Measurements from ENCODE around the gene ARL11. TPM values are rescaled to one million over a fixed set of nuclear protein-coding genes. Genes with fewer than 3 reads are reported as not detected.
A peak's percentile ranks its signal among the peaks of the same experiment; 100 is the strongest.

Gene ARL11
- total and polyA plus RNA-seq, 2 experiments from 2014 or later = 0.10 TPM; not detected in 1

GRCh38 chr13:49654011-49654410 lies 25.7 kb downstream of the ARL11 start:
- Histone ChIP-seq H3K27me3 (no peaks in the 10 kb centered on the region), H3K9me2 (replicated peaks; ENCODE audit: insufficient read depth) (no peaks in the 10 kb centered on the region), H3K4me3 (no peak overlapping the region), H3K36me3 (replicated peaks; ENCODE audit: insufficient read depth, low read depth) (no peaks in the 10 kb centered on the region), H3K4me1 (ENCODE audit: insufficient read depth) (no peaks in the 10 kb centered on the region), H3K9me3 (ENCODE audit: low read depth) (no peaks in the 10 kb centered on the region), H2AFZ (no peak overlapping the region), H3K4me2 (no peak overlapping the region), H4K20me1 (ENCODE audit: insufficient read depth, poor library complexity, severe bottlenecking) (no peaks in the 10 kb centered on the region), H3K27ac (no peak overlapping the region), H3K79me2 (no peaks in the 10 kb centered on the region)
- WGBS (ENCODE audit: low lambda C conversion rate, missing lambda C conversion rate) = 90% methylated on average over 3 of the region's 3 CpGs
- TF ChIP-seq EZH2phosphoT487 (IDR thresholded peaks at IDR 0.05; ENCODE audit: low read depth, severe bottlenecking, unreplicated experiment) (no peak), EZH2 (IDR thresholded peaks at IDR 0.05; ENCODE audit: borderline replicate concordance) (no peak), CTCF (IDR thresholded peaks at IDR 0.05; ENCODE audit: poor library complexity) (no peak)
- no peak for DNase-seq (ENCODE audit: low spot score)

GRCh38 chr13:49655906-49656305 lies 27.6 kb downstream of the ARL11 start:
- Histone ChIP-seq H3K4me2 (no peak overlapping the region), H3K36me3 (replicated peaks; ENCODE audit: insufficient read depth, low read depth) (no peaks in the 10 kb centered on the region), H2AFZ (no peak overlapping the region), H3K27me3 (no peaks in the 10 kb centered on the region), H3K4me1 (ENCODE audit: insufficient read depth) (no peaks in the 10 kb centered on the region), H3K9me2 (replicated peaks; ENCODE audit: insufficient read depth) (no peaks in the 10 kb centered on the region), H3K27ac (no peak overlapping the region), H4K20me1 (ENCODE audit: insufficient read depth, poor library complexity, severe bottlenecking) (no peaks in the 10 kb centered on the region), H3K9me3 (ENCODE audit: low read depth) (no peaks in the 10 kb centered on the region), H3K4me3 (no peak overlapping the region), H3K79me2 (no peaks in the 10 kb centered on the region)
- 88% methylated on average over 3 of the region's 3 CpGs for WGBS (ENCODE audit: low lambda C conversion rate, missing lambda C conversion rate)
- no peak for DNase-seq (ENCODE audit: low spot score)
- TF ChIP-seq EZH2phosphoT487 (IDR thresholded peaks at IDR 0.05; ENCODE audit: low read depth, severe bottlenecking, unreplicated experiment) (no peak), CTCF (IDR thresholded peaks at IDR 0.05; ENCODE audit: poor library complexity) (no peak), EZH2 (IDR thresholded peaks at IDR 0.05; ENCODE audit: borderline replicate concordance) (no peak)

GRCh38 chr13:49657241-49657641 lies 28.9 kb downstream of the ARL11 start:
- no peak overlapping the region for H3K4me2 ChIP-seq
- H3K79me2 ChIP-seq = no peaks in the 10 kb centered on the region
- no peak overlapping the region for H3K27ac ChIP-seq
- H3K36me3 ChIP-seq (replicated peaks; ENCODE audit: insufficient read depth, low read depth) = no peaks in the 10 kb centered on the region
- H4K20me1 ChIP-seq (ENCODE audit: insufficient read depth, poor library complexity, severe bottlenecking) = no peaks in the 10 kb centered on the region
- no peaks in the 10 kb centered on the region for H3K9me3 ChIP-seq (ENCODE audit: low read depth)
- H3K4me1 ChIP-seq (ENCODE audit: insufficient read depth) = no peaks in the 10 kb centered on the region
- no peak overlapping the region for H2AFZ ChIP-seq
- no peaks in the 10 kb centered on the region for H3K27me3 ChIP-seq
- WGBS (ENCODE audit: low lambda C conversion rate, missing lambda C conversion rate) = 73% methylated on average over 9 of the region's 9 CpGs
- TF ChIP-seq EZH2phosphoT487 (IDR thresholded peaks at IDR 0.05; ENCODE audit: low read depth, severe bottlenecking, unreplicated experiment) (no peak), EZH2 (IDR thresholded peaks at IDR 0.05; ENCODE audit: borderline replicate concordance) (no peak), CTCF (IDR thresholded peaks at IDR 0.05; ENCODE audit: poor library complexity) (no peak)
- no peak overlapping the region for H3K4me3 ChIP-seq
- peak; percentile 16 for DNase-seq (ENCODE audit: low spot score)
- H3K9me2 ChIP-seq (replicated peaks; ENCODE audit: insufficient read depth) = no peaks in the 10 kb centered on the region

- no peak overlapping the region for H3K4me2 ChIP-seq
- TF ChIP-seq CTCF (IDR thresholded peaks at IDR 0.05; ENCODE audit: poor library complexity) (no peak), EZH2 (IDR thresholded peaks at IDR 0.05; ENCODE audit: borderline replicate concordance) (no peak), EZH2phosphoT487 (IDR thresholded peaks at IDR 0.05; ENCODE audit: low read depth, severe bottlenecking, unreplicated experiment) (no peak)
- no peaks in the 10 kb centered on the region for H3K27me3 ChIP-seq
- no peaks in the 10 kb centered on the region for H3K9me3 ChIP-seq (ENCODE audit: low read depth)
- DNase-seq (ENCODE audit: low spot score) = no peak
- no peaks in the 10 kb centered on the region for H3K79me2 ChIP-seq
- H3K4me3 ChIP-seq = no peak overlapping the region
- 81% methylated on average over 4 of the region's 4 CpGs for WGBS (ENCODE audit: low lambda C conversion rate, missing lambda C conversion rate)
- no peak overlapping the region for H2AFZ ChIP-seq
- no peaks in the 10 kb centered on the region for H4K20me1 ChIP-seq (ENCODE audit: insufficient read depth, poor library complexity, severe bottlenecking)
- H3K9me2 ChIP-seq (replicated peaks; ENCODE audit: insufficient read depth) = no peaks in the 10 kb centered on the region
- no peak overlapping the region for H3K27ac ChIP-seq
- no peaks in the 10 kb centered on the region for H3K4me1 ChIP-seq (ENCODE audit: insufficient read depth)
- H3K36me3 ChIP-seq (replicated peaks; ENCODE audit: insufficient read depth, low read depth) = no peaks in the 10 kb centered on the region
These were observed 36.3 kb downstream of the ARL11 start for GRCh38 chr13:49664606-49665005.
